NCI-H2227 (cell line): ENCODE results near the gene PLXNB3.

Experiments used
- DNase-seq: peaks from one replicate; lab custom pipeline; 2025; ENCODE audit not compliant: unreplicated experiment; lab: John Stamatoyannopoulos, UW

The PLXNB3 gene

DNA sequence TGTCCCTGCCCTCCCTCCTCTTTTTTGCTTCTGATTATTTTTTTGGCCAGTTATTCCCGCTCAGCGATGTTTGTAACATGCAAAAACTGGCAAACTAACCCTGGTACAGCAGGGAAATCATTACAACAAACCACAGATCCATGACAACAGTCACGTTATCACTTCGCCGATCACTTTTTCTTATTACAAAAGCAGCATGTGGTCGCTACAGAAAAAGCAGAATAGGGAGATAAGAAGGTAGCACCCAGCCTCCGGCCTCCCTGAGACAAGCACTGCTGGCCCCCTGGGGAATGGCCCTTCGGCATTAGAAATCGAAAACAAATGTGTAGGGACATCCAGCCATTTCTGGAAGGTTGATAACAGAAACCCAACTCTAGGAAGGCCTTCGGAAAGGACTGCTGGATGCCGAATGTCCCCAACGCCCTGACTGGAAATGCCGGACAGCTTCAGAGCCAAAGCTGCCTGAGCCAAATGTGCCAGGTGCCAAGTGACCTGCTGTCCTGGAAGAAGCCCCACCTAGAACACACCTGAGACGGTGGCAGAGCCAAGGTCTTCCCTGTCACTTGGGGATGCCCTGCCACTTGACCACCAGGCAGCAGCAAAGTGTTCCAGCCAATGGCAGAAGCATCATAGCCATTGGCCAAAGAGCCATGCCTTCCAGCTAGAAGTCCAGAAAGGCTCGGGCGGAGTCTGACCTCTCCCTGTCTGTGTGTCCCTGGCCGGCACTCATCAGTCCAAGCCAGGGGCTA lies 27.2 kb downstream of the PLXNB3 start:
- DNase-seq, result no peak

DNA sequence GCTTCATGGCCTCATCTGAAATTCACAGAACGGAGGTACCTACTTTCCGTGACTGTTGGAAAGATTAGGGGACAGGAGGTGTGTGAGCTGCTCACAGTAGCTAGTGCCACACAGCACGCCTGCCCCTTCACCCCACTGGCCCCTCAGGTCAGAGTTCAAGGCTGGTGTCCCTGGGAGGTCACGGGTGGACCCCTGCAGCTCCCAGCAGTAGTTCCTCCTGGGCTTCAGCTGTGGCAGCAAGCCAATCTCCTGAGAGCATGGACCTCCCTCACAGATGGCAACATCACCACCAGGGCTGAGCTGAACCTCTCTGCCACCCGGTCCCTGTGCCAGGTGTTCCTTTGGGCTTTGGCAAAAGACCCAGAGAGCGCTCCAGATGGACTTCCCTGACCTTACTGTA lies 28.3 kb downstream of the PLXNB3 start:
- no peak for DNase-seq

DNA sequence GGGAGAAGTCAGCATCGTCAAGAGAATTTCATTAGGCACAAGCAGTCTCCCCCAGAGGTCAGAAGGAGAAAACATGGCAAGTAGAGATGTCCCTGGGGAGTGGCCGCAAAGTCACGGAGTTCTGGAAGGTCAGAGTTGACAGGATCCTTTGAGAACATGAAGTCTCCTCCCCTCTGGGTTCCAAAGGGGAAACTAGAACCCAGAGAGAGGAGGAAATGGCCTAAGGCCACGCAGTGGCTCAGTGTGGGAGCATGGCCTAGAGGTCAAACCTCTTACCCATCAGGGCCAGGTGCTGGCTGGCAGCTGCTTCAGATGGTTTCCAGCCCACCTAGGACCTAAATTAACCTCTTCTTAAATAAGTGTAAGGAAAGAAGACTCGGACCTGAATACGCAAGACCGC lies 29.2 kb downstream of the PLXNB3 start:
- no peak for DNase-seq

DNA sequence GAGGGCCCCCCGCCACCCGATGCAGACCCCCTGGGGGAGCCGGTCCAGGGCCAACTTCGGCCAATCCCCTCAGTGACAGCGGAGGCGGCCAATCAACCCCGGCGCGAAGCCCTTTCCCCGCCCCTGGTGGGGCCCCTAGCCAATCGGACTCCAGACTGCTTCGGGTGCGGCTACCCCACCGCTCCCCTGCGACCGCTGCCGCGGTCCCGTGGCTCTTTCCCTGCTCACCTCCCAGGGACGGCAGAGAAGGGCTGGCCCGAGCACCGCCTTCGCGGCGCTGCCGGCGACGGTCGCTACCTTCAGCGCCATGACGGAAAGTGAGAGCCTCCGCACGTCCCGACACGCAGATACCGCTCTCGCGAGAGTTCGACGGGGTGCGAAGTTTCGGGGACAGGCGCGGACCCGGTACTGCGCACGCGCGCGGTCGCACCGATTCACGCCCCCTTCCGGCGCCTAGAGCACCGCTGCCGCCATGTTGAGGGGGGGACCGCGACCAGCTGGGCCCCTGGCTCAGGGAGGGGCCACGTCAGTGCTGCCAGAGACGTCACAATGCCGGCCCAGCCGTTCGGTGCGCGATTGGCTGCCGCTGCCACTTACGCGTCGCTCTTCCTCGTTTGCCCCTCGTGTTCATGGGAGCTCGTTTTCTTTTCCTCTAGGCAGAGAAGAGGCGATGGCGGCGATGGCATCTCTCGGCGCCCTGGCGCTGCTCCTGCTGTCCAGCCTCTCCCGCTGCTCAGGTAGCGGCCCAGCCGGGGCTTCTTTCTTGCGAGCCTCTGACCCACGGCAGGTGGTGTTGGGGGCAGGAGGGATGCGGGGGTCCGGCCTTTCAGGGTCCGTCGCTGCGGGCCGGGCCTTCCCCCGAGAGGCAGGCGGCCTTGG lies 30.2 kb downstream of the PLXNB3 start, which contains the start of the genes IDH3G and SSR4:
Gene IDH3G (minus strand): TSS at position 358 of the 879 bp plus-strand sequence. CDS start 49 bp downstream, at position 309.
Gene SSR4 (plus strand): TSS at position 651 of the 879 bp plus-strand sequence. CDS start 20 bp downstream, at position 671.
- DNase-seq, result peak; percentile 97

GRCh38 chrX:153794897-153795816 lies 31.1 kb downstream of the PLXNB3 start:
- DNase-seq, result no peak

DNA sequence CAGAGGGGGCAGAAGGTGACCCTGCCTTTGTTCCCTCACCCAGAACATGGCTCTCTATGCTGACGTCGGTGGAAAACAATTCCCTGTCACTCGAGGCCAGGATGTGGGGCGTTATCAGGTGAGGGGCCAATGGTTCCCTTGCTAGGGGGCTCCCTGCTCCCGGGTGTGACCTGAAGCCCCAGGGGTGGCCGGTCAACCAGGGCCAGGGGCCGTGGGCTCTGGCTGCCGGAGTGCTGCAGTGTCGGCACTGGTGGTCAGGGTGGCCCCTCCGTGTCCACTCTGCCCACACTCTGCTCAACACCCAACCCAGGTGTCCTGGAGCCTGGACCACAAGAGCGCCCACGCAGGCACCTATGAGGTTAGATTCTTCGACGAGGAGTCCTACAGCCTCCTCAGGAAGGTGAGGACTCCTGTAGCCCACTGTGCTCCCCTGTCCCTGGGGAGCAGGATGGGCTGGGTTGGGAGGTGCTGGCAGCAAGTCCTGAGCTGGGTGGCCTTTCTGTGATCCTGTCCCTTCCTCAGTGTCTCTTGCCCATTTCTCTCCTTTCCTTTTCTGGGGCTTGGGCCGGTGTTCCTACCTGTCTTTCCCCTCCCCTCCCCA lies 33.5 kb downstream of the PLXNB3 start:
- DNase-seq, result no peak

DNA sequence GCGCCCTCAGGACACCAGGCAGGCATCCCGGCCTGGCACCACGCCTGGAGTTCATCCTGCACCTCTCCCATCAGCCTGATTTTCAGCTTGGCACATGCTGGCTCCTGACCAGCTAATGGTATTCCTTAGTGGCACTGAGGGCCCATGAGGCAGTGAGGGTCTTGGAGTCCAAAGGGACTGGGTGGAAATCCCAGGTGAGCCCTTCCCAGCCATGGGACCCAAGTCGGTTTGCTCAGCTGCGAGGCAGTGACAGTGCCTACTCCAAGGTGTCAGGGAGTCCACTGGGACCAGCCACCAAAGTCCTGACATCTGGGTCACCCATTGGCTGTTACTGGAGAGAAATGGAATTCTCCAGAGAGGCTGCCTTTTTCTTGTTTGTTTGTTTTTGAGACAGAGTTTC lies 35.3 kb downstream of the PLXNB3 start:
- no peak for DNase-seq

DNA sequence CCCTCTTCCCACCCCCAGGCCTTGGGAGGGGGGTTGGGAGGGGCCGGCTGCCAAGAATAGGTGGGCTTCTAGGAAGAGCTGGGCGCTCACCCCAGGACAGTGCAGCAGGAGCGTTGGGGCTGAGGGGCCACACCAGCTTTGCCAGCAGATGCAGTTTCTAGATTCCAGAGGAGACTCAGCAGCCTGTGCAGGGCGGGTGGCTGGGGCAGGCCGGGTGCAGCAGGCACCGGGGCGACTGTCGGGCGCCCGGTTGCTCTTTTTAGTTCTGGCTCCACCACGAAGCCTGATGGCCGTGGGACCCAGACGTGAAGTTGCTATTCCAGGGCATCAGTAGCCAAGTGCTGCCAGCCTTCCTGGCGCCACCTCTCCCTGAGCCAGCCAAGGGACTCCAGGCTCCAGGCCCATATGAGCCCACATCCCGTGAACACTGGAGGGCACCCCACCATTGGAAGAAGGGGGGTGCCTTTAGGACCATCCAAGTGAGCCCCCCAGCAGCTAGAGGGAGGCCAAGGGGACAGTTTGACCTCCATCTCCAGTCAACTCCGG lies 36.2 kb downstream of the PLXNB3 start:
- DNase-seq, result no peak

GRCh38 chrX:153800746-153801145 lies 36.7 kb downstream of the PLXNB3 start:
- no peak for DNase-seq

GRCh38 chrX:153801669-153802068 lies 37.6 kb downstream of the PLXNB3 start:
- no peak for DNase-seq

DNA sequence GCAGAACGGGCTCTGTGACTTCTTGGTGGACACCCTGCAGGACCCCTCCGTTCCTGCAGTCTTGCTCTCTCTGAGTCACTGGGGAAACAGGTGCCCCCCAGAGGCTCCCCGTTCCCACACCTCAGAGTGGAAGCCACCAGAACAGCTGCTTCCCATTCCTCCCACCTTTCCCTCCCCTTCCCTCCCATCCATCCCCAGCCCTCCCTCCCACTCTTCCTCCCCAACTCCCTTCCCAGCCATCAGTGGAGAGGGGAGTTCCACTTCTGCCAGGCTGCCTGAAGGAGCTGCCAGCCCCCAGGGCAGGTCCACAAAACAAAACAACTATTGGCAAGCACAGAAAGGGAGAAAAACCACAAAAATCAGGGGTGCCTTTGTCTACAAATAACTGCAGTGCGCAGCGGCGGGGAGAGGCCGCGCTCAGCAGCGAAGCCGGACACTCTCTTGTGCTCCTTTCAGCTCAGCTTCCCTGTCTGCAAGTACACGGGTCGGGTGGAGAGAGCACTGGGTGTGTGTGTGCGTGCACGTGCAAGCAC lies 38.5 kb downstream of the PLXNB3 start:
- no peak for DNase-seq

DNA sequence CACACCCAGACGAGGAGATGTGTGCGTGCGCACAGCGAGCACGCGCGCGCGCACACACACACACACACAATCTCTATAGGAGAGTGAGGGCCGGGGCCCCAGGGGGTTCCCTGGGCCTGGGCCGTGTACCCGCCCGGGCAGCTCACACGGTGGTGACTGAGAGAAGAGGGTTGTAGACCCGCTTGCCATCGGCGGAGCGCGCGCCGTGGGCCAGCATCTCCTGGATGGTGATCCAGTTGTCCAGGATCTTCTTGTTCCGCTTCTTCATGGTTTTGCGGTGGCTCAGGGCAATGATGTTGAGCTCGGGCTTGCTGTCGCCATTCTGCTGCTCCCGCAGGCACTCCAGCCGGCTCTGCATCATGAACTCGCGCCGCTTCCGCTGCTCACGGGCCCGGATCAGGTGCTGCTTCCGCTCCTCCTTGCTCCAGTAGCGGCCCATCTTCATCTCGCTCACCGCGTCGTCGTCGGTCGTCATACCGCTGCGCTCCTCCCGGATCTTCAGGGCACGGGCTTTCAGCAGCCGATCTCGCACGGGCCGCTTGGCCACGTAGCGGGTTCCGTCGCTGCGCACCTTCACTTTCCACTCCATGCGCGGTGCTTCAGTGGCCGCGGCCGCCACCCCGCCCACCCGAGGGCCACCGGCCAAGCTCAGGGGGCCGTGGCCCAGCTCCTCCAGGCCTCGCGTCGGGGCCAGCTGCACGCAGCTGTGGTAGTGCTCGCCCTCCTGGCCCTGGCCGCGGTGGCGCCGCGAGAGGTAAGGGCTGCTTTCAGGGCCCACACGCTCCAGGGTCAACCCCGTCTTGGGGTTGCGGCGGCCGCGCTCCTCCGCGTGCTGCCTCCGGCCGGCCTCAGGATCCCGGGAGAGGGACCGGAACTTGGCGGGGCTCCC lies 39.4 kb downstream of the PLXNB3 start:
- no peak for DNase-seq

DNA sequence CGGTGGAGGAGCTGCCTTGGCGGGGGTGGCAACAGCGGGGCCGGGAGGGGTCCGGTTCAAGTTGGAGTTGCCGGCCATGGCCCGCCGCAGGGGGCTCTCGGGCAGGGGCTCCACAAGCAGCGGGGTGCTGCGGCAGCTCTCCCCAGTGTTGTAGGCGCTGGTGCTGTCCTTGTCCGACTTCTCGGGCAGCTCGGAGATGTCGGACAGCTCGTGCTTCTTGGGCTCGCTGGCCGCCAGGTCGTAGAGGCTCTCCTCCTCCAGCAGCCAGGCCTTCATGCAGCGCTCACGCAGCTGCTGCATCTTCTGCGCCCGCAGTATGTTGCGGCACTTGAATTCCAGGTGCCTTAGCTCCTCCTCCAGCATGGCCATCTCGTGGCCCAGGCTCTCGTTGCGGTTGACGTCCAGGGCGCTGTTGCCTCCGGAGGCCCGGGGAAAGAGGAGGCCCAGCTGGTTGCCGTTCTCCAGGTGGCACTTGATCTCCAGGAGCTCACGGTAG lies 40.1 kb downstream of the PLXNB3 start:
- no peak for DNase-seq

GRCh38 chrX:153804621-153805020 lies 40.6 kb downstream of the PLXNB3 start:
- no peak for DNase-seq

GRCh38 chrX:153805436-153805835 lies 41.4 kb downstream of the PLXNB3 start:
- DNase-seq, result no peak

GRCh38 chrX:153806999-153807575 lies 43.0 kb downstream of the PLXNB3 start:
- DNase-seq, result no peak

DNA sequence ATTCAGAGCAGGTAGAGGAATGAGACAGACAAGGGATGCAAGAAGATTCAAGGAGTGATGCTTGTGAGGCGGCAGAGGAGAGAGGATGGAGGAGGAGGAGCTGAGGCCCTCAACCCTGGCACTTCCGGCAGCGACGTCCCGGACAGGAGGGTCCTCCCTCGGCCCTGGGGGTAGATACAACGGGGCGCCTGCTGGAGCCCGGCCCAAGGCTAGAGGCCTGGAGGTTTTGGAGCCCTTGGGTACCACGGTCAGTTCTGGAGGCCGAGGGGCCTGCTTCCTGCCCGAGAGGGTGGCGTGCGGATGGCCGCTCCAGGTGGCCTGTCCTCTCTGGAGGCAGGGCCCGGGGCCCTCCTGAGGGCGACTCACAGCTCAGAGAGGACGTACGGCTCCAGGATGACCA lies 43.9 kb downstream of the PLXNB3 start:
- DNase-seq, result no peak

GRCh38 chrX:153812220-153812619 lies 48.2 kb downstream of the PLXNB3 start:
- peak; percentile 82 for DNase-seq
